ENCODE measurements around the gene C2orf72. TPM values are rescaled to one million over a fixed set of nuclear protein-coding genes. Genes with fewer than 3 reads are reported as not detected.

Gene C2orf72
- total and polyA plus RNA-seq, 2 of the 13 experiments (the other 11 are each of a cell fraction or from before 2014, with no cell fraction given): 147 to 203 TPM

DNA sequence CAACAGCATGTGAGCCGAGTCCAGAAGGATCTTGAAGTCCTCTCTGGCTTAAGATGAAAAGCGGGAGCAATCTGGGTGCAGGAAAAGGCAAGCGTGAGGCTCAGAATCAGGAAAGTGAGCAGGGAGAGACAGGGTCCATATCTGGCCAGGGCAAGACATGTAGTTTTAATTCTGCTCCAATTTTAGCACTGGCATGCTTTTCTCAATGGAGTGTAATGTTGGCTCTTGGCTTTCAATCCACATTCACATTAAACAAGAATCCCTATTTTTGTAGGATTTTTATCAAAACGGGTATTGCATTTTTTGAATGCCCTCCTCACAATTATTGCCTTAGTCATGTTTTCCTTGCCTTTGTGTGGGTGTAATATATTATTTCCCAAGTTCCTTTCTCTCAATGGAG, 35.4 kb upstream of the C2orf72 start:
- 35% methylated on average over 4 of the region's 4 CpGs for WGBS (ENCODE audit: low lambda C conversion rate)
- Histone ChIP-seq H3K4me3 (replicated peaks in 1 of 3; ENCODE audit: insufficient read depth in 1 of 3, low read depth in 2 of 3, low read length in 3 of 3) (no peak overlapping the region), H3K79me2 (ENCODE audit: insufficient read depth, low read length) (no peaks in the 10 kb centered on the region), H4K20me1 (ENCODE audit: insufficient read depth, low read length) (no peaks in the 10 kb centered on the region), H3K4me1 (ENCODE audit: insufficient read depth, low read length) (peaks cover 19% of the 10 kb centered on the region), H3K4me2 (ENCODE audit: low read depth, low read length) (no peak overlapping the region), H3K9ac (ENCODE audit: insufficient read depth, low read depth, low read length) (no peak overlapping the region), H2AFZ (ENCODE audit: low read length) (no peak overlapping the region), H3K9me3 (ENCODE audit: low read length) (peaks cover 4% of the 10 kb centered on the region; the same call in 1 of the 2 replicates), H3K27me3 (ENCODE audit: control insufficient read depth in 1 of 2, insufficient read depth in 2 of 2, low read length in 2 of 2) (peaks cover 0 to 24% of the 10 kb centered on the region in 2 experiments; a peak in 2 of 5 replicates), H3K36me3 (replicated peaks in 1 of 2; ENCODE audit: control insufficient read depth in 1 of 2, insufficient read depth in 2 of 2, low read length in 2 of 2) (no peaks in the 10 kb centered on the region), H3K27ac (ENCODE audit: extremely low read length, insufficient read depth, low read length) (no peak overlapping the region)
- intact Hi-C loops (cut with micrococcal nuclease; ENCODE audit: unreplicated experiment): no loop called here
- ATAC-seq: no peak
- DNase-seq (ENCODE audit: low spot score): no peak
- TF ChIP-seq NR2F1 (CRISPR knock-in tag; IDR thresholded peaks at IDR 0.05) (no peak), ZNF83 (CRISPR knock-in tag; IDR thresholded peaks at IDR 0.05; ENCODE audit: borderline replicate concordance) (no peak), THYN1 (CRISPR knock-in tag; IDR thresholded peaks at IDR 0.05; ENCODE audit: borderline replicate concordance, low read depth) (no peak)
- TF ChIP-seq, protein P1, sequence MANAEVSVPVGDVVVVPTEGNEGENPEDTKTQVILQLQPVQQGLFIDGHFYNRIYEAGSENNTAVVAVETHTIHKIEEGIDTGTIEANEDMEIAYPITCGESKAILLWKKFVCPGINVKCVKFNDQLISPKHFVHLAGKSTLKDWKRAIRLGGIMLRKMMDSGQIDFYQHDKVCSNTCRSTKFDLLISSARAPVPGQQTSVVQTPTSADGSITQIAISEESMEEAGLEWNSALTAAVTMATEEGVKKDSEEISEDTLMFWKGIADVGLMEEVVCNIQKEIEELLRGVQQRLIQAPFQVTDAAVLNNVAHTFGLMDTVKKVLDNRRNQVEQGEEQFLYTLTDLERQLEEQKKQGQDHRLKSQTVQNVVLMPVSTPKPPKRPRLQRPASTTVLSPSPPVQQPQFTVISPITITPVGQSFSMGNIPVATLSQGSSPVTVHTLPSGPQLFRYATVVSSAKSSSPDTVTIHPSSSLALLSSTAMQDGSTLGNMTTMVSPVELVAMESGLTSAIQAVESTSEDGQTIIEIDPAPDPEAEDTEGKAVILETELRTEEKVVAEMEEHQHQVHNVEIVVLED (CRISPR knock-in tag; IDR thresholded peaks at IDR 0.05; ENCODE audit: borderline replicate concordance): no peak
- FAIRE-seq: no peak
- BruUV-seq (replicated peaks): no TSS peak
- ChIA-PET CTCF (ENCODE audit: low intra/inter-chr PET ratio, low total read pairs) (no interaction called here), POLR2A (interaction anchor here (2.7 kb wide), 1 partner anchor 48 kb away, joined by 8 read pairs; no protein-coding TSS in a partner anchor)
- in situ Hi-C loops (cut with HindIII; ENCODE audit: extremely low pct_ligation_motif_present, low pct_unique_long_range_greater_than_20kb): no loop called here

DNA sequence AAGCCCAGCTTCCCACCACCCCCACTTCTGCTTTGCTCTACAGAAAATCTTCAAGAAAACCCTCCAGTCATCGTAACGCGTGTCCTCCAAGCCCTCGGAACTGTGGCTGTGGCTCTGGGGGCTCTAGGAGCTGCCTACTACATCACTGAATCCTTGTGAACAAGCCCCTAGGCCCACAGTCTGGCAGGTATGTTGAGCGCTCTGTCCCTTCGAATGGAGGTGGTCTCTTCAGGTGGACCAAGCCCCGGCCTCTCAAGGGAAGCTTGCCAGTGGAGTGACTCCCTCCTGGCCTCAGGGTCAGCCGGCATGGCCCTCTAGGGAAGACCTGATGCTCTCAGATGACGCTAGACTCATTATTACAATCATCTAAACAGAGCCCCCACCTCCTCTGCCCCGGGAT, 34.7 kb upstream of the C2orf72 start:
- in situ Hi-C loops (cut with HindIII; ENCODE audit: extremely low pct_ligation_motif_present, low pct_unique_long_range_greater_than_20kb) (no loop called here), intact Hi-C loops (cut with micrococcal nuclease; ENCODE audit: unreplicated experiment) (no loop called here)
- Histone ChIP-seq H3K4me2 (ENCODE audit: low read depth, low read length) (no peak overlapping the region), H3K27me3 (ENCODE audit: control insufficient read depth in 1 of 2, insufficient read depth in 2 of 2, low read length in 2 of 2) (peaks cover 0 to 24% of the 10 kb centered on the region in 2 experiments; a peak in 2 of 5 replicates), H3K9ac (ENCODE audit: insufficient read depth, low read depth, low read length) (no peak overlapping the region), H3K79me2 (ENCODE audit: insufficient read depth, low read length) (no peaks in the 10 kb centered on the region), H3K4me1 (ENCODE audit: insufficient read depth, low read length) (peaks cover 27% of the 10 kb centered on the region), H3K27ac (ENCODE audit: extremely low read length, insufficient read depth, low read length) (no peak overlapping the region), H3K4me3 (replicated peaks in 1 of 3; ENCODE audit: insufficient read depth in 1 of 3, low read depth in 2 of 3, low read length in 3 of 3) (no peak overlapping the region), H3K36me3 (replicated peaks in 1 of 2; ENCODE audit: control insufficient read depth in 1 of 2, insufficient read depth in 2 of 2, low read length in 2 of 2) (no peaks in the 10 kb centered on the region), H3K9me3 (ENCODE audit: low read length) (peaks cover 4% of the 10 kb centered on the region; the same call in 1 of the 2 replicates), H2AFZ (ENCODE audit: low read length) (no peak overlapping the region), H4K20me1 (ENCODE audit: insufficient read depth, low read length) (no peaks in the 10 kb centered on the region)
- WGBS (ENCODE audit: low lambda C conversion rate): 44% methylated on average over 8 of the region's 10 CpGs
- no peak for FAIRE-seq
- DNase-seq (ENCODE audit: low spot score): no peak
- ChIA-PET POLR2A (interaction anchor here (1.2 to 2.7 kb wide), 2 partner anchors 48 to 50 kb away, joined by 5 to 8 read pairs; no protein-coding TSS in a partner anchor), CTCF (ENCODE audit: low intra/inter-chr PET ratio, low total read pairs) (no interaction called here)
- ATAC-seq: no peak
- no TSS peak for BruUV-seq (replicated peaks)
- no peak for TF ChIP-seq ZNF782 (CRISPR knock-in tag; IDR thresholded peaks at IDR 0.05; ENCODE audit: borderline replicate concordance)
- TF ChIP-seq, protein P2, sequence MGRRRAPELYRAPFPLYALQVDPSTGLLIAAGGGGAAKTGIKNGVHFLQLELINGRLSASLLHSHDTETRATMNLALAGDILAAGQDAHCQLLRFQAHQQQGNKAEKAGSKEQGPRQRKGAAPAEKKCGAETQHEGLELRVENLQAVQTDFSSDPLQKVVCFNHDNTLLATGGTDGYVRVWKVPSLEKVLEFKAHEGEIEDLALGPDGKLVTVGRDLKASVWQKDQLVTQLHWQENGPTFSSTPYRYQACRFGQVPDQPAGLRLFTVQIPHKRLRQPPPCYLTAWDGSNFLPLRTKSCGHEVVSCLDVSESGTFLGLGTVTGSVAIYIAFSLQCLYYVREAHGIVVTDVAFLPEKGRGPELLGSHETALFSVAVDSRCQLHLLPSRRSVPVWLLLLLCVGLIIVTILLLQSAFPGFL (CRISPR knock-in tag; IDR thresholded peaks at IDR 0.05): no peak
- TF ChIP-seq, protein P3, sequence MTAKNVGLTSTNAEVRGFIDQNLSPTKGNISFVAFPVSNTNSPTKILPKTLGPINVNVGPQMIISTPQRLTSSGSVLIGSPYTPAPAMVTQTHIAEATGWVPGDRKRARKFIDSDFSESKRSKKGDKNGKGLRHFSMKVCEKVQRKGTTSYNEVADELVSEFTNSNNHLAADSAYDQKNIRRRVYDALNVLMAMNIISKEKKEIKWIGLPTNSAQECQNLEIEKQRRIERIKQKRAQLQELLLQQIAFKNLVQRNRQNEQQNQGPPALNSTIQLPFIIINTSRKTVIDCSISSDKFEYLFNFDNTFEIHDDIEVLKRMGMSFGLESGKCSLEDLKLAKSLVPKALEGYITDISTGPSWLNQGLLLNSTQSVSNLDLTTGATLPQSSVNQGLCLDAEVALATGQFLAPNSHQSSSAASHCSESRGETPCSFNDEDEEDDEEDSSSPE (CRISPR knock-in tag; IDR thresholded peaks at IDR 0.05): no peak
- no peak for TF ChIP-seq MAFK (conservative IDR thresholded peaks at IDR 0.05 in 1 of 2, IDR thresholded peaks at IDR 0.05 in 1 of 2; ENCODE audit: low read length in 2 of 2)
- no peak for TF ChIP-seq ONECUT2 (CRISPR knock-in tag; IDR thresholded peaks at IDR 0.05)
- TF ChIP-seq NAIF1 (CRISPR knock-in tag; IDR thresholded peaks at IDR 0.05; ENCODE audit: borderline replicate concordance): no peak
- TF ChIP-seq CREB1 (IDR thresholded peaks at IDR 0.05): no peak
- no peak for TF ChIP-seq CREB1 (CRISPR knock-in tag; IDR thresholded peaks at IDR 0.05)
- no peak for TF ChIP-seq NONO (IDR thresholded peaks at IDR 0.05)
- TF ChIP-seq NONO (CRISPR knock-in tag; conservative IDR thresholded peaks at IDR 0.05): no peak
- no peak for TF ChIP-seq SCMH1 (CRISPR knock-in tag; IDR thresholded peaks at IDR 0.05; ENCODE audit: borderline replicate concordance)

Data from HepG2 (cell line).